NCI-H1092 treated with DMSO at 0.1 percent for 48 hours (cell line): Measurements from ENCODE around the gene TMEM37.

Experiments
- DNase-seq: peaks from one replicate; lab custom pipeline; 2025; lab: John Stamatoyannopoulos, UW

TMEM37 gene

DNA sequence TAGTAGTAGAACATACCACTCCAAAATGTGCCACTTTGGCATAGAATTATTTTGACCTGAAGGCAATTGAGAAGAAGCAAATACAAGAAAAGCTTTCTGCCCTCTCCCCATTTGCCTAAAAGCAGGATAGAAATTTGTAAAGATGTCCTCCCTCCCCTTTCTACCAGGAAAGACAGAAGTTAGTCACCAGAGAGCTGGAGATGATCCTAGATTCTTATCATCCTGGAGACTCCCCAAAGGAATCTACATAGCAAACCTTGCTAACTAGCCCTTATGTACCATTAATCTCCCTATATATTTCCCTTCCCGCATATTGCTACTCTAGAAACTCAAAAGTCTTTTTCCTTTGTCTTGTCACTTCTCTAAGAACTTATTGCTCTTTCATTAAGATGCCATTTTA, 12.6 kb upstream of the TMEM37 start:
- DNase-seq = no peak

DNA sequence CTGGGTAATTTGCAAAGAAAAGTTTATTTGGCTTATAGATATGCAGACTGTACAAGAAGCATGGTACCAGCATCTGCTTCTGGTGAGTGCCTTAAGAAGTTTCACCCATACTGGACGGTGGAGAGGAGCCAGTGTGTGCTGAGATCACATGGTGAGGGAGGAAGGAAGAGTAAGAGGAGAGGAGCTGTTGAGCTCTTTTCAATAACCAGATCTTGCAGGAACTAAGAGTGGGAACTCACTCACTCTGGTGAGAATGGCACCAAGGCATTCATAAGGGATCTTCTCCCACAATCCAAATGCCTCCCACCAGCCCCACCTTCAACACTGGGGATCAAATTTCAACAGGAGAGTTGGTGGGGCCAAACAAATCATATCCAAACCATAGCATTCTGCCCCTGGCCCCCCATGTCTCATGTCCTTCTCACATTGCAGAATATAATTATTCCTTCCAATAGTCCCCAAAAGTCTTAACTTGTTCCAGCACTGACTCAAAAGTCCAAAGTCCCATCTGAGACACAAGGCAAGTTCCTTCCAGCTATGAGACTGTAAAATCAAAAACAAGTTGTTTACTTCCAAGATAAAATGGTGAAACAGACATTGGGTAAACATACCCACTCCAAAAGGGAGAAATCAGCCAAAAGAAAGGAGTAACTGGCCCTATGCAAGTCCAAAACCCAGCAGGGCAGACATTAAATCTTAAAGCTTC, 11.7 kb upstream of the TMEM37 start:
- DNase-seq = no peak

DNA sequence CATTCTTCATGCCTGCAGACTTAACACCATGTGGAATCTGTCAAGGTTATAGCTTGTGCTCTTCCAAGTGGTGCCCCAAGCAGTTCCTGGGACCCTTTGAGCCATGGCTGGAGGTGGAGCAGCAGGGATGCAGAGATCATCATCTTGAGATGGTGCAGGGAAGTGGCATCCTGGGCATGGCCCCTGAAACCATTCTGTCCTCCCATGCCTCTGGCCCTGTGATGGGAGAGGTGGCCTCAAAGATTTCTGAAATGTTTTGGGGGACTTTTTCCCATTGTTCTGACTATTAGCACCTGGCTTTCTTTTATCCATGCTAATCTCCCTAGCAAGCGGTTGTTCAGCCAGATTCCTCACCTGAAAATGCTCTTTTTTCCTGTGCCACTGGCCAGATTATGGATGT, 10.3 kb upstream of the TMEM37 start:
- no peak for DNase-seq

DNA sequence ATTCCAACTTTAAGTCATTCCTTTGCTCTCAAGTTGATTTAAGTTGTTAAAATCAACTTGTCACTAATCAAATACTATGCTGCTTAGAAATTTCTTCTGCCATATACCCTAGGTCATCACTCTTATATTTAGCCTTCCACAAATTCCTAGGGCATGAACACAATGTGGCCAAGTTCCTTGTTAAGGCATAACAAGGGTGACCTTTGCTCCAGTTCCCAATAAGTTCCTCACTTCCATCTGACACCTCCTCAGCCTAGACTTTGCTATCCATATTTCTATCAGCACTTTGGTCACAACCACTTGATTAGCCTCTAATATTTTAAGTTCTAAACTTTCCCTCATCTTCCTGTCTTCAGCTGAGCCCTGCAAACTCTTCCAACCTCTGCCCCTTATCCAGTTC, 9.9 kb upstream of the TMEM37 start:
- DNase-seq = no peak

DNA sequence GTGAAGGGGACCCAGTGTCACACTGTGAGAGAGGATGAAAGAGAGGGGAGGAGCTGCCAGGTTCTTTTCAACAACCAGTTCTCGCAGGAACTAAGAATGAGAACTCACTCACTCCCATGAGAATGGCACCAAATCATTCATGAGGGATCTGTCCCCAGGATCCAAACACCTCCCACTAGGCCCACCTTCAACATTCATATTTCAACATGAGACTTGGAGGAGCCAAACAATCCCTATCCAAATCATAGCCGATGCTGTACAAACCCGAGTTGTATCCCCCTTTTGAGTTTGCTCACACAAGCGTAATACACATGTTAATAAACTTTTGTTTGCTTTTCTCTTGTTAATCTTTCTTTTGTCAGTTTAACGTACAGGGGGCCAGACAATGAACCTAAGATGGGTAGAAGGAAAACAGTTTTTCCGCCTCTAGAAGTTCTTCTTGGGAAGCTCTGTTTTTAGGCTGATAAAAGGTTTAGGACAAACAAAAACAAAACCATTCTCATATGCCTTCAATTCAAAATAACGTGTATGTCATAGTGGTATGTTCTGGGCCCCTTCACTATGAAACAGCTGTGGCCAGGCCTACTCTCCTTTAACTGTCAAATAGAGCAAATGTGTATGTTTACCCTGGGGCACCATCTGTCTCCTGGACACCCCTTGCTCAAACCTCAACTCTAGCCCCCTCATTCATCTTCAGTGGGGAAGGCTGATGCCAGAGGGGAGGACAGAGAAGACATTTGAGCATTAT, 9.1 kb upstream of the TMEM37 start:
- DNase-seq = no peak

DNA sequence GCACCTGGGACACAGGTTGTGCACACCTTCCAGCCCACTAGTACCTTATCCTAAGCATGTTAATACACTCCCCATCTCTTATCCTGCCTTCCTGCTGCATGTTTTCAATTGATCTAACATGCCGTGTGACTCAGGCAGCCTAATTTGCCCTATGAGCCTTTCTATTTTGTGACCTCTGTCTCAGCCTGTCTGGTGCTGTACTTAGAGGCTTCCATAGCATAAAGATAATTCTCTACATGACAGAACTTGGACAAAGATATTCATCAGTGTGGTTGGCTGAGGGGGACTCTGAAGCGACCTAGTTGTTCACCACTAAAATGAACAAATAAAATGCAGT, 8.6 kb upstream of the TMEM37 start:
- no peak for DNase-seq

DNA sequence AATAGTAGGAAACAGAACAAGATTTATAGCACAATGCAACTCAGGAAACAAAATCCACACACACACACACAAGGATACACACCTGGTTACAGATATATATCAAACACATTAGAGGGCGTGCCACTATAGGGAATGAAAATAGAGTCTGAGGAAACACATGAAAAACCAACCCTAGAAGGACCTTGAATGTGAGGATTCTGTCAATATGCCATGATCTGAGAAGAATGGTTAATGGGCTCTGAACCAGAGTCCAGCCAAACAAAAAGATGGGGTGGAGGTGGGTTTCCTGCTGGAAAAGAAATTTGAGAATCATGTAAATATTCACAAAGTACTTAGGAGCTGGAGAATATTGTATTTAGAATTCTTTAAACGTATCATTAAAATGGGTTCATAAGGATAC, 7.8 kb upstream of the TMEM37 start:
- DNase-seq = no peak

DNA sequence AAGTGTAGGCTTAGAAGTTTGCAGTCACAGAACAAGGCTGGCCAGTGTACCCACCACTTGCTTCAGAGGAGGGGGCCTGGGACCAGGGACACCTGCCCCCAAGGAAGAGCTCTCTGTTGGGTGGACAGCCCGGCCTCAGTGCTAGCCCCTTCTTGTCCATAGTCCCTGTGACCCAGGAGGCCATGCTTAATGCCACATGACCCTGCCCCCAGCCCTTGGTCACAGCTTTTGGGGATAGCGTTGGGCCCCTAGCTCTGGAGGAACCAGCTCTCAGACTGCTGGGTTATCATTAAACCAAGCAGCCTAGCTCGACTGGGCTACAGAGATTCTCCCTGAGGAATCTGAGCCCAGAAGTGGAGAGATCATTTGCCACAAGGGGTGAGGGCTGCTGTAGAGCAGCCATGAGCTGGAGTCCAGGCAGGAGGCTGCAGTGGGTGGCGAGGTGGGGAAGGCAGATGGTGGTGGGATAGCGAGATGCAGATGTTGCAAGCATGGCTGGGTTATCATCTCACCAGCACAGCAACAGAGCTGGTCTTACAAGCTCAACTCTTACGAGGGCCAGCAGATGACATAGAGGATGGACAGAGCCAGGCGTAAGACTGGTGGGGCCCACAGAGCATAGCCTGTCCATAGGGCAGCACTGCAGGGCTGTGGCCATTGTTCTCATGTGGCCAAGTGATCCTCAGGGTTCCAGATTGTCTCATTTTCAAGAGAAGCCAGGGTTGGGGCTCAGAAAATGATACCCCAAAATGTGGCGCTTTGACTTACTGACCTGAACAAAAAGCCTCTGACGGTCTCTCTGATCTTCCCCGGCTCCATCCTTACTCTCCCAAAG, 7.2 kb upstream of the TMEM37 start:
- DNase-seq = no peak

DNA sequence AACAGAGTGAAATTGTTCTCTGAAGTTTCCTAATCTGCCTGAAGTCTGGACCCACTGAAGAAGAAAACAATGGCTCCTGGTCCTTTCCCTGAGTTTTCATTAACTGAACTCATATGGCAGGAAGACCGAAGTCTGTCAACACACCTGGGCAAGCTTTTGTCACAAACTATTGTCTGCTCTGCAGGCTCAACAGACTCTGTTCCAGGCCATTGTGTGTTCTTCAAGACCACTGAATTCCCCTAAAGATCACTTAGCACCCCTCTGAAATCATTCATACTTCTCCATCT, 6.6 kb upstream of the TMEM37 start:
- DNase-seq = no peak

DNA sequence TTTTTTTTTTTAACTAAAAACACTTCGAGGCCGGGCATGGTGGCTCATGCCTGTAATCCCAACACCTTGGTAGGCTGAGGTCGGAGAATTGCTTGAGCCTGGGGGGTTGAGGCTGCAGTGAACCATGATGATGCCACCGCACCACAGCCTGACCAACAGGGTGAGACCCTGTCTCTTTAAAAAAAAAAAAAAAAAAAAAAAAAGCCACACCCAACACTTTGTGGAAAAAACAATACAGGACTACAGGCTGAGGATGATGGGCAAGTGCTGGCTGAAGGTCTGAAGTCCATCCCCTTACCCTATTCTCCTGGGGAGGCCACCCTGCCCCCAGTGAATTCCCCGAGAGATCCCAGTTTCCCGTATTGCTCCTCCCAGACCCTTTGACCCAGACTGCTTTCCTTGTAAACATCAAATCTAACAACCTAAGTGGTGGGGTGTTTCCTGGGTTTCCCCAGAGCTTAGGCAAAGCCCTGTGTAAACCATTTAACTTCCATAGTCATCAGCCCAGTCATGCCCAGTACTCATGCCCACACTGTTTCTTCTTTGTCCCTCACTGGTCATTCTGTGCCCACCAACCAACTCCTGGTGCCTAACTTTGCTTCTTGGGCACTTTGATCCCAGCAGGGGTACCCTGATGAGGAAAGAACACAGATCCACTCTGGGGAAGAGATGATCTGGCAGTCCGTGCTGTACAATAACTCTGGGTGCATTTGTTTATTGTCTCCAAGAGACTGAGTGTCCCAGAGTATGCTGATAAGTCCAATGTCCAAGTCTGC, 5.8 kb upstream of the TMEM37 start:
- DNase-seq = no peak

DNA sequence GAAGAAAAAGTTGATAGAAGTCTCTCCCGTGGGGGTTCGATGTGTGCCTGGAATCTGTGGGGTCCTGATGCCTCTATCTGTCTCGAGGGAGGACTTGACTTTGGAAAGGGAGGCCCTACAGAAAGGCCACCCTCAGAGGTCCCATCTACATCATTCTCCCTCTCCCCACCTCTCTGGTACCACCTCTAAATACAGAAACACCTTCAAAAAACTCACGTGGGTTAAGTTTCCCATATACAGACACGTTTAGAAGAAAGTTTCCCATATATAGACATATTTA, 5.3 kb upstream of the TMEM37 start:
- DNase-seq = no peak

DNA sequence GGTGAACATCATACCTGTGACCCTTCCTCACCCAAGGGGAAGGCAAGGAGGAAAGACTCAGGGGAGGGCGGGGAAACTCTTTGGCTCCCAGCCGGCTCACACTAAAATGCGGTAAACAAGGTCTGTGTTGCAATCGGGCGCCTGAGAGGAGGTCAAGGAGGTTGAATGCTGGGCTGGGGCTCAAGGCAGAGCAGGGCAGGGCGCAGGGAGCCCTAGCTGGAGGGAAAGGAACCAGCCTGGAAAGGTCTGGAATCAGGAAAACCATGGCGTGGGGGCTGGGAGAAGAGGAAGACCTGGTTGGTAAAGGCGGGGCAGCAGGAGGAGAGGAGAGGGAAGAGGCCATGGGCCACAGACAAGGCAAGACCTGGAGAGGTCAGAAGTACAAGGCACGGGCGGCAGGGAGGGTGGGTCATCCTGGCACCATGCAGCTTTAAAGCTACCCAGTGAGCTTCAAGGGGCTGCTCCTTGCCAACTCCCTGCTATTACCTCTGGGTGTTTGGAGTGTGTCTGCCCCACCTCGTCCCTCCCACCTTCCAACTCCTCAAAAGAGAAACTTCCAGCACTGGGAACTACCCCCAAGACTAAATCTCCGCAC, 4.8 kb upstream of the TMEM37 start:
- DNase-seq = no peak

DNA sequence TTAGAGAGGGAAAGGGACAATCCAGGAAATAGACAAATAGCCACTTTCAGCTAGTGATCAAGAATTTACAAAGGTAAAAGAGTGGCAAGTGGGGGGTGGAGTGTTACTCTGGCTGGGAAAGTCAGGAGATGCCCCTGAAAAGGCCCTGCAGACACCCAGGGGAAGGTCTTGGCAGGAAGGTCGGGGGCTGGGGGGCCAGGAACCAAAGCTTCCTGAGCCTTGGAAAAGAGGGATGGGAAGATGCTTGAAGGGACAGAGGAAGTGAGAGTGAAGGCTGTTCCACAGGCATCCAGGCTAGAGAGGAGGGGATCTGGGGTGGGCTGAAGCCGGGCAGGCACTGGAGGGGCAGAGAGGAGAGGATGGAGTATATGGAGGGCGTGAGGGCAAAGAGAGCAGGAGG, 3.9 kb upstream of the TMEM37 start:
- DNase-seq = no peak

DNA sequence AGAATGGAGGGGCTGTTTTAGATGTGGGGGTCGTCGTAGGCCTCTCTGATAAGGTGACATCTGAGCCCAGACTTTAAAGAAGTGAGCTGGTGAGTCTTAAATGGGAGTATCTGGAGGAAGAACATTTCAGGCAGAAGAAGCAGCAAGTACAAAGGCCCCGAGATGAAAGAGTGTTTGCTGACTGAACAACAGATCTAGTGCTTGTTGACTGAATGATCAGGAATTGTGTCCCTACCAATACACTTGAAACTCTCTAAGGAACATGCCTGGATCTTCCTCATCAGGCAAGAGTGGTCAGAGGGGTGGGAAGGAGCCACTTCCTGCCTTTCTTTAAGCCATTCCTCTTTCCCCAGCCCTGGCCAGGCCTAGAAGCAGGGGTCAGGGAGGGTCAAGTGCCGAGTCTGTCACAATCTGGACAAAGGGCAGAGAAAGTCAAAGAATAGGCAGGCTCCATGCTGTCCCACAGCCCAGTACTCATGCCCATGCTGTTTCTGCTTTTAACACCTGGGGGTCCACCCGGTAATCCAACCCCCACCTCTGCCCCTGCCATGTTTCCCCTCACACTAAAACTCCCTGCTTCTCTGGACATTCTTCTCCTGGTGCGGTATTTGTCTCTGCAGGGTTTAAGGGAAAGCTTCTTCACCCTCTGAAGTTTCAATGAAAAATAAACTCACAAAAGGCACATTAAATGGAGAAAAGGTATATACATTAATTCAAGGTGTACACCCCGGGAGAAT, 3.0 kb upstream of the TMEM37 start:
- no peak for DNase-seq

DNA sequence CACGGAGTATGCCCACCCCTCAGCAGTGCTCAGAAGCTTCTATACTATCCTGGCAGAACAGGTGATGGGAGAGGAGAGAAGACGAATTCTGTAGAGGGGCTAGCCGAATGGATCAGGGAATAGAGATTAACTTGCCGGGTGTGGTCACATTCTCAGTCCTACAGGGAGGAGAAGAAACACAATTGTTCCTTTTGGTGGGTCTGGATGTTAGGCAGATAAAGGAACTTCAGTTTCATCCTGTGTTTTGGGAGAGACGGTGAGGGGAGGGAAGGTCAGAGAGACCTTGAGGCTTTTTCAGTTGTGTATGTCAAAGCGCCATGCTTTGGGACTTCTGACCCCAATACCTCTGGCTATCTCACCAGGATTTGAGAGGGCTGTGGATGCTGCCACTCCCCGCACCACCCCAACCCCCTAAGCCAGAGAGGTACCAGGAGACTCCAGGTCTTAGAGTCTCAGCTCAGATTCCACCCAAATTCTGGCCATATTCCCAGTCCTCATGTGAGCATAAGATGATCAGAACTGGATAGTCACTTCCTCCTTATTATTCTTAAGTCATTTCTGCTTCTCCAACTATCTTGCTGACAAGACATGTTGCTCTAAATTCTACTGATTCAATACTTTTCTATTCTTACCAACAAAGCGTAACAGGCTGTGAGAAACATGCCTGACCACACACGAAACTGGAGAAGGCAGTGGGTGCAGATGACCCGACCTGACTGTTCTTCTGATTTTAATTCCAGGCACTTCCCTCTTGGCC, 2.3 kb upstream of the TMEM37 start:
- DNase-seq = no peak

DNA sequence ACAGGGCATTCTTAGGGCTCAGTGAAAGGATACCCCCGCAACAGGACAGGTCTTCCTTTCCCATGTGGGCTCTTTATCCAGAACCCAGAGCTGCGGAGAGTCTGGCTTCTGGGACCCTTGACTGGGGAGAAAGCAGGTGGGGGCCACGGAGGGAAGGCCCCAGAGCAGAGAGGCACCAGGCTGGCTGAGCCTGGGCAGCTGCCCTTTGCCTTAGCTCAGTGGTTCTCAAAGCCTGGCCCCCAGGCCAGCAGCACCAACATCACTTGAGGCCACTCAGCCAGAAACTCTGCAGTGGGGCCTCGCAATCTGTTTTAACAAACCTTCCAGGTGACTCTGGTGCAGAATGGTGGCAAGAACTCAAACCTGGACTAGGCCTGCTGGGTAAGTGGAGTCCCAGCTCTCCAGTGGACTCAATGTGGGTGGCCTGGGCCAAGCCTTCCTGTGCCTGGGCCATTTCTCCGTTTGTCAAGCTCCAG, 1.6 kb upstream of the TMEM37 start:
- DNase-seq = no peak

DNA sequence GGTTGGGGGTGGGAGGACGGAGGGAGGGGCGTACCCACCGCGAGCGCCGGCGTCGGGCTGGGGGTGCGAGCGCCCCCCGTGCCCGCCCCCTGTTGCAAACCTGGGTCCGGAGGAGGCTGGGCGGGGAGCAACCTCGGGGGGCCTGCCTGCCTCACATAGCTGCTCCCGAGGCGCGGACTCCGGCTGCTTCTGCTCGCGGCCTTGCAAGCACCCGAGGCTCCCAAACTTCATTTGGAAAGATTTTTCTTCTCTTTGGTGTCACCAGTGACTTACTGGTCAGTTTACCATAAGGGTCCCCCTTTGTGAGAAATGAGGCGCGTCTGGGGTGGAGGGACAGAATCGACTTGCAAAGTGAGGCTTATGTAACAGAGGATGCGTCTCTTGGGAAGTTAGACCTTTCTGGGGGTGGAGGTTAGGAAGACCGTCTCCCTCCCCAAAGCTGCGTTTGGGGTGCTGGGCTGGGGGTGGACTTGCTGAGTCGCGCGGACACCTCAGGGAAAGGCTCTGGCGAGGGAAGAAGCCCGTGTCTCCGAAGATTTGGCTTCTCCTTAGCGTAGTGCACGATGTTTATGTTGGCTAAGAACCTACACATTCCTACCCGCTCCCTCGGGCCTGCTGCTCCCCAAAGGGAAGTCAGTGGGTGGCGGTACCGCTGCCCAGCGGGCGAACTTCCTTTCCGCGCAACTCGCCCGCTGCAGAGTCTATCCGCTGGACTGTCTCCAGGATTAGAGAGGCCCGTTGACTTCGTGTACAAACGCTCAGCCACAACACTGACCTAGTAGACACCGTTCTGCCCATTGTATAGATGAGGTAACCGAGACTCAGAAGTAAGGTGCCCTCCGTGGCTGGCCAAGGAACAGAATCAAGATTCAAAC, 559 bp downstream of the TMEM37 start:
- no peak for DNase-seq

DNA sequence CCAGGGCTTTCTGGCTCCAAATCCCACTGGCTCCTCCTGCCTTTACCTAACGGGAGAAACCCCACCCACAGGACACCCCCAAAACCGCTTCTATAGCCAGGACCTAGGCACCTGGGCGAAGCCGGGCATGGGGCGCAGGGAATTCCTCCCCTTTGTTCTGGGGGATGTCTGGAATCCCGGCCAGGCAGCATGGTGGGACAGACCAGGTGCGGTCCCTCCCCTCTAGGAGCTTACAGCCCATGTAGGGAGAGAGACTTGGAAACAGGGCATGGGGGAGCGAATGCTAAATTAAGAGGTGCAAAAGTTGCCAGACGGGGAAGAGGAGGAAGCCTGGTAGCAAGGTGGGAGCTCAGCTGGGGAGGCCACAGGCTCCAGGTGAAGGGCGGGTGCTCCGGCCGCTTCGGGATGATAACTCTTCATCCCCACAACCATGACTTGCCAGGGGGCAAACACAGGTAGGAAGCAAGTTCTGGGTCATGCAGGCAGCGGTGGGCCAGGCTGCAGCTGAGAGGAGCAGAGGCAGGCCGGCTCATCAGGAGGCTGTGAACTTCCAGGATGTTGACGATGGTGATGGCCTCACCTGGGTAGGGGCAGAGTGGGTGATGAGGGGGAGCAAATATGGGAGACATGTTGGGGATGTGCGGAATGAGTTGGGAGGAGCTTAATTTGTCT, 1.3 kb downstream of the TMEM37 start:
- no peak for DNase-seq

DNA sequence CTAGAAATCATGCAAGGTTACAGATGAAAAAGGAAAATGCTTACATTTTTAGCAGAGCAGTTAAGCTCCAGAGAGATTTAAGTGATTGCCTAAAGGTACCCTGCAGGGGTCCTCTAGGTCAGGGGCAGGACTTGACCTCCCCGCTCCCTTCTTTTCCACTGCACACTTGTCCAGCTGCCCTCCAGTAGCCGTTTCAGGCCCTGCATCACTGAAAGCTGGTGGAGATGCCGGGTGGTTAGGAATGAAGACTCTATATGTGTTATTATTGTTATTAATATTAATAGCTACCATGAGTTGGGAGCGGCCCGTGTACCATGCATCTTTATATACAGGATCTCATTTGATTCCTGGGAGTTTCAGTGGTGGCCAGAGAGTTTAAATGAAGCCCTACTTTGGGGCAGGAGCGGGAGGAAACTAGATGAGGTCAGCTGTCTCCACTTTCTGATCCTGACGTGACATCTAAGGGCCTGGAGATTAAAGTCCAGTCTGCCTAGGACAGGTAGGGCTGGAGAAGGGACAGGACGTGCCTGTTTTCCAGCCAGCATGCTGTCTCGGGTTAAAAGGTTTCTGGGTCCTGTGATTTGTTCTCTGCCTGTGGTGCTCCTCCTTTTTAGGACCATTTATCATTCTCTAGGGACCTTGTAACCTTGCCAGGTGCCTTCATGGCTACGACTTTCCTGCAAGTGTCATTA, 2.1 kb downstream of the TMEM37 start:
- DNase-seq = no peak
